ENCODE data around the gene FAM156B.
"Not testable (repeated sequence)": the region's sequence is repeated elsewhere in the genome, so short reads cannot be mapped to it uniquely, and the experiment has no call there.

- not testable (repeated sequence) for TF ChIP-seq POLR2AphosphoS5 (IDR thresholded peaks at IDR 0.05; ENCODE audit: borderline replicate concordance, low read depth, low read length); EZH2 (IDR thresholded peaks at IDR 0.05)
These were observed 20.7 kb upstream of the FAM156B start for GRCh38 chrX:52876386-52876785.
